Measurements from ENCODE around the gene COPS7A. TPM values are rescaled to one million over a fixed set of nuclear protein-coding genes. Genes with fewer than 3 reads are reported as not detected.
A peak's percentile ranks its signal among the peaks of the same experiment; 100 is the strongest.
"Not testable (repeated sequence)": the region's sequence is repeated elsewhere in the genome, so short reads cannot be mapped to it uniquely, and the experiment has no call there.

The COPS7A gene
- total RNA-seq, 1 donor from 2014 or later, result 54.3 TPM

GRCh38 chr12:6703631-6704030, 20.2 kb upstream of the COPS7A start:
- no peak for ATAC-seq

- not testable (repeated sequence) for ATAC-seq
Observed at GRCh38 chr12:6708351-6708750, 15.5 kb upstream of the COPS7A start.

GRCh38 chr12:6708960-6709394, 14.9 kb upstream of the COPS7A start:
- no peak for ATAC-seq

- ATAC-seq, result not testable (repeated sequence)
Observed at GRCh38 chr12:6716031-6716873, 7.6 kb upstream of the COPS7A start.

- ATAC-seq, result no peak
Observed at GRCh38 chr12:6716874-6717437, 6.9 kb upstream of the COPS7A start.

- ATAC-seq, result no peak
Observed at GRCh38 chr12:6722863-6723262, 983 bp upstream of the COPS7A start.

- ATAC-seq, result peak; percentile 24
Observed at GRCh38 chr12:6724409-6724797, 557 bp downstream of the COPS7A start.

GRCh38 chr12:6725350-6725749, 1.5 kb downstream of the COPS7A start:
- no peak for ATAC-seq

GRCh38 chr12:6729186-6729585, 5.3 kb downstream of the COPS7A start:
- no peak for ATAC-seq

- no peak for ATAC-seq
Observed at GRCh38 chr12:6730169-6730568, 6.3 kb downstream of the COPS7A start.

GRCh38 chr12:6734506-6735387, 10.9 kb downstream of the COPS7A start:
- ATAC-seq, result no peak

- peak; percentile 93 for ATAC-seq
Observed at GRCh38 chr12:6735448-6736191, 11.8 kb downstream of the COPS7A start.

- no peak for ATAC-seq
Observed at GRCh38 chr12:6736754-6737153, 12.9 kb downstream of the COPS7A start.

- not testable (repeated sequence) for ATAC-seq
Observed at GRCh38 chr12:6742080-6742479, 18.2 kb downstream of the COPS7A start.

GRCh38 chr12:6742834-6743233, 19.0 kb downstream of the COPS7A start:
- ATAC-seq, result no peak

- ATAC-seq, result not testable (repeated sequence)
Observed at GRCh38 chr12:6743300-6743699, 19.5 kb downstream of the COPS7A start.

- peak; percentile 79 for ATAC-seq
Observed at GRCh38 chr12:6745741-6746525, 22.1 kb downstream of the COPS7A start.

- no peak for ATAC-seq
Observed at GRCh38 chr12:6747216-6747615, 23.4 kb downstream of the COPS7A start.

- no peak for ATAC-seq
Observed at GRCh38 chr12:6748761-6749160, 24.9 kb downstream of the COPS7A start.

- ATAC-seq, result no peak
Observed at GRCh38 chr12:6750506-6750905, 26.7 kb downstream of the COPS7A start.

- ATAC-seq, result no peak
Observed at GRCh38 chr12:6751767-6752166, 27.9 kb downstream of the COPS7A start.
